GM12873 (cell line): ENCODE data around the gene PNMA6E.

Experiments
- TF ChIP-seq, protein P1 (sequence below): IDR thresholded peaks from 2 replicates; pipeline ENCODE4 v1.5.1; 2012; ENCODE audit warnings: low read depth, mild to moderate bottlenecking, moderate library complexity, low read length, control low read depth; ENCODE audit not compliant: insufficient read depth; ENCODE audit errors: missing control alignments

Gene PNMA6E

DNA sequence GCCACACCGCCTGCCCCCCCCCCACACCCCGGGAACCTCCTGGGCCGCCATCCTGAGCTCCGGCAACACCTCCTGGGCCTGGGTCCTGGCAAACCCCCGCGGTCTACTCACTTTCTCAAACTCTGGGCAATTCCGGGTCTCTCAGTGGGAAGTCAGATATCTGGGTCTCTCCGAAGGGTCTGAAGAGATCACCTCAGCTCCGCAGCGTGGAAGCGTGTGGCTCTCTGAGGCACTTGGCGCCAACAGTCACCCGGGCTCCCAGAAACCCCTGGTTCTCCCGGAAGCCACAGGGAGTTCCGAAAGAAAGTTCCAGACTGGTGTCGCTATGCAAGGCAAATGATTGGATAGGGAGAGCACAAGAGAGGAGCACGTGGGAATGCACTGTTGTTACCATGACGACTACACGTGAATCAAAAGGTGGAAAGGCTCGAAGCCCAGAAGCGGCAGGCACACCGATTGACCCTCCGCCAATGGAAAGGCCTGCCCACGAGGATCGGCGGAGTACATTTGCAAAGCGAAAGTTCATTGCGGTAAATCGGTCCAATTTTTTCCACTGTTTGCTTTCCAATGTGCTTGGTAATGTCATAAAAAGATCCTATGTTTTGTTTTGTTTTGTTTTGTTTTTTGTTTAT is at the start of gene PNMA6E:
Gene PNMA6E (minus strand): TSS at position 218 of the 632 bp plus-strand sequence. CDS start 2,501 bp downstream, outside the sequence.
- TF ChIP-seq, protein P1, sequence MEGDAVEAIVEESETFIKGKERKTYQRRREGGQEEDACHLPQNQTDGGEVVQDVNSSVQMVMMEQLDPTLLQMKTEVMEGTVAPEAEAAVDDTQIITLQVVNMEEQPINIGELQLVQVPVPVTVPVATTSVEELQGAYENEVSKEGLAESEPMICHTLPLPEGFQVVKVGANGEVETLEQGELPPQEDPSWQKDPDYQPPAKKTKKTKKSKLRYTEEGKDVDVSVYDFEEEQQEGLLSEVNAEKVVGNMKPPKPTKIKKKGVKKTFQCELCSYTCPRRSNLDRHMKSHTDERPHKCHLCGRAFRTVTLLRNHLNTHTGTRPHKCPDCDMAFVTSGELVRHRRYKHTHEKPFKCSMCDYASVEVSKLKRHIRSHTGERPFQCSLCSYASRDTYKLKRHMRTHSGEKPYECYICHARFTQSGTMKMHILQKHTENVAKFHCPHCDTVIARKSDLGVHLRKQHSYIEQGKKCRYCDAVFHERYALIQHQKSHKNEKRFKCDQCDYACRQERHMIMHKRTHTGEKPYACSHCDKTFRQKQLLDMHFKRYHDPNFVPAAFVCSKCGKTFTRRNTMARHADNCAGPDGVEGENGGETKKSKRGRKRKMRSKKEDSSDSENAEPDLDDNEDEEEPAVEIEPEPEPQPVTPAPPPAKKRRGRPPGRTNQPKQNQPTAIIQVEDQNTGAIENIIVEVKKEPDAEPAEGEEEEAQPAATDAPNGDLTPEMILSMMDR, result no peak

DNA sequence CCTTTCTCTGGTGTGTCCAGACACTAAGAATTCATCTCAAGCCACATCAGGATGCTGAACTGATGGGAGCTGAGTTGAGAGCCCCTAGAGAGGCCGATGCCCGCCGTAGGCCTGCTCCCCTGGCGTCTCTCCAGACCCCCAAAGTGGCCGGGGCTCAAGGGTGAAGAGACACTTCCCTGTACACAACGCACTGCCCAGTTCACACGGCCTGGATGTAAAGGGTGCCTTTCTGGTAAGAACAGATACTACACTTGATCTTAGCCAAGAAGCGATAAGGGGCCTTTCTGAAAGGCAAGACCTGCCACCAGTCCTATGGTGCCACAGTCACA is 49.8 kb upstream of the PNMA6E start:
- TF ChIP-seq, protein P1, result no peak

- TF ChIP-seq, protein P1, result no peak
These were observed 49.2 kb upstream of the PNMA6E start for GRCh38 chrX:153450114-153450948.

DNA sequence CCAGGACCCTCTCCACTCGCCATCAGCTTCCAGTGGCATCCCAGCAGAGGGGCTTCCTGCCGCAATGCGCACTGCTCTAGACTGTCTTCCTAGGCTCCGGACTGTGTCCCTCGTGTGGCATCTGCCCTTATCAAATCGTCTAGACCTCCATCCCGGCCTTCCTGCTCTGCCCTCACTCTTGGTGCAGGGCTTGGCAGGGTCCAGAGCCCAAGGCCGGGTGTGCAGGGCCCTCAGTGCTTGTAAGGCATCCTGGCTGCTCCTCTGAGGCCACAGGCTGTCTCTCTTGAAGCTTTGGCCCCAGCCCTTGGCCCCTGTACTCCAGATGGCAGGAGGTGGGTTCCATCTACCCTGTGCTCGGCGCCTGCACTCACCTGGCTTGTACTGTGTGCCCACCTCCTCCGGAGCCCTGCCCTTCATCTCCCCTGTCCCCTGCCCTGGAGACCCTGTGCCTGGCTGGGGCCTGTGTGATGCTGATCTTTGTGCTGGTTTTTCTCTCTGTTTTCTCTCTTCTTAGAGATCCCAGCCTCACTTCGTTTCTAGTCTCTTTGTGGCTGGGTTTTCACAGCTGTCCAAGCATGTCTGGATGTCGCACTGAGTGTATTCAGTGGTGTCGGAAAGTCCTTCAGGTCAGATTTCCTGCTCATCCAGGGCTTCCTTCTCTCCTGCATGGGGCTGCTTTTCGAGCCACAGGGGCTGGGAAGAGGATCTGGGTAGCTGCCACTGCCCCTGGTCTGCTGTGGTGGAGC is 48.4 kb upstream of the PNMA6E start:
- TF ChIP-seq, protein P1, result no peak

GRCh38 chrX:153448556-153449367 is 47.6 kb upstream of the PNMA6E start:
- TF ChIP-seq, protein P1, result no peak

GRCh38 chrX:153447581-153447960 is 46.4 kb upstream of the PNMA6E start:
- TF ChIP-seq, protein P1, result no peak
